Measurements from ENCODE around the gene DAPK3.
"Not testable (repeated sequence)": the region's sequence is repeated elsewhere in the genome, so short reads cannot be mapped to it uniquely, and the experiment has no call there.

- TF ChIP-seq CTCF (IDR thresholded peaks at IDR 0.05); ZFX (IDR thresholded peaks at IDR 0.05; ENCODE audit: borderline replicate concordance): not testable (repeated sequence)
Measured at GRCh38 chr19:4005436-4005835, 34.5 kb upstream of the DAPK3 start.
